ENCODE measurements around the gene EXOSC7. TPM values are rescaled to one million over a fixed set of nuclear protein-coding genes. Genes with fewer than 3 reads are reported as not detected.

The EXOSC7 gene
- total and polyA plus RNA-seq, 2 of the 4 experiments (the other 2 are of a cell fraction), result 61.6 to 62.2 TPM

DNA sequence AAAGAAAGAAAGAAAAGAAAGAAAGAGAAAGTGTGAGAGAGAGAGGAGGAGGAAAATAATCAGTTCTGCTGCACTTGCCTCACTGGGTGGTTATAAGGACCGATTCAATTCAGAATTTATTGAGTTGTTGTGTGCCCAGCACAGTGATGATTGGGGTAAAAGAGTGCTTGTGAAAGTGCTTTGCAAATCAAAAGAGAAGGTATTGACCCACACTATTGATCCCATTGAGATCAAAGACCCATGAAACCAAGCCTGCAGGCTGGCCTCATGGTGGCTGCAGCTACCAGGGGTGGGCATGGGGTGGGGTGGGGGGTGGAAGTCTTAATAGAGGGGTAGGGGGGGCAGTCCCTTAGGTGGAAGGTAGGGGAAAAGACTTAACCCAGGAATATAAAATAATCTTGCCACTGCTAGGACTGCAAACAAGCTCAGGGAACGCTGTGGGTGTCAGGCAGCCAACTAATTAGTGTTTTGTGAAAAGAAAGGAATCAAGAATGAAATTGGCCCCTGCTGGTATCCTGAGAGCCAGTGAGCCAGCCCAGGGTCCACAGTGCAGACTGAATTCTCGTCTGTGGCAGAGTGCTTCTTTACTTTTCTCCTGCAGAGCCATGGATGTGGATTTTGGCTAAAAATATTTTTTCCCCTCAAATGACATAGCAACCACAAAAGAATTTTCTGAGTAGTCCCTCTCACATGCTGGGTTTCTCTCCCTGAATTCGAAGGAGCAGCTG is 84.3 kb downstream of the EXOSC7 start (continued):
- TF ChIP-seq RCOR1 (IDR thresholded peaks at IDR 0.05; ENCODE audit: insufficient replicate concordance, low read length), result no peak

Small RNA genes lying within 50 kb of the gene (microRNA-seq; reads per million reads assigned to microRNA genes)
- gene RNU5B-3P (ENCODE audit: insufficient read depth, insufficient read length), result not detected

Small RNA genes lying within 50 kb of the gene (small RNA-seq; reads per million reads assigned to genes)
- 0 to 0.60 (median 0) reads per million in 5 experiments for gene RNU5B-3P

Other genes with a start within 250 kb of the EXOSC7 start
- gene ZNF501, start 246.6 kb upstream of the EXOSC7 start, total RNA-seq (2012; rRNA removed), result 3.2 and 4.7 TPM in 2 replicates
- 1.1 and 1.3 TPM in 2 replicates for gene ZNF501, start 246.6 kb upstream of the EXOSC7 start, polyA plus RNA-seq (2012; rRNA removed)
- 16.8 and 23.9 TPM in 2 replicates for gene KIAA1143, start 214.6 kb upstream of the EXOSC7 start, total RNA-seq (2012; rRNA removed)
- 4.8 and 6.2 TPM in 2 replicates for gene KIAA1143, start 214.6 kb upstream of the EXOSC7 start, polyA plus RNA-seq (2012; rRNA removed)
- gene KIF15, start 214.4 kb upstream of the EXOSC7 start, total RNA-seq (2012; rRNA removed), result 8.4 and 10.8 TPM in 2 replicates
- gene KIF15, start 214.4 kb upstream of the EXOSC7 start, polyA plus RNA-seq (2012; rRNA removed), result 2.9 and 3.7 TPM in 2 replicates
- 10.3 and 13.1 TPM in 2 replicates for gene TMEM42, start 114.3 kb upstream of the EXOSC7 start, total RNA-seq (2012; rRNA removed)
- gene TMEM42, start 114.3 kb upstream of the EXOSC7 start, polyA plus RNA-seq (2012; rRNA removed), result 23.7 and 24.7 TPM in 2 replicates
- gene TGM4, start 101.6 kb upstream of the EXOSC7 start, total RNA-seq (2012; rRNA removed), result under 0.01 TPM in 1 of 2 replicates, not detected in the other
- gene TGM4, start 101.6 kb upstream of the EXOSC7 start, polyA plus RNA-seq (2012; rRNA removed), result 0.03 and 0.10 TPM in 2 replicates
- 57.2 and 57.7 TPM in 2 replicates for gene ZDHHC3, start 70 bp upstream of the EXOSC7 start, total RNA-seq (2012; rRNA removed)
- gene ZDHHC3, start 70 bp upstream of the EXOSC7 start, polyA plus RNA-seq (2012; rRNA removed), result 58.0 and 59.6 TPM in 2 replicates
- gene CLEC3B, start 50.1 kb downstream of the EXOSC7 start, total RNA-seq (2012; rRNA removed), result 1.9 and 3.6 TPM in 2 replicates
- gene CLEC3B, start 50.1 kb downstream of the EXOSC7 start, polyA plus RNA-seq (2012; rRNA removed), result 13.2 and 13.8 TPM in 2 replicates
- gene CDCP1, start 170.1 kb downstream of the EXOSC7 start, total RNA-seq (2012; rRNA removed), result 2.5 TPM in 2 replicates
- gene CDCP1, start 170.1 kb downstream of the EXOSC7 start, polyA plus RNA-seq (2012; rRNA removed), result 3.1 and 3.8 TPM in 2 replicates

All from IMR-90 (cell line).